HL-60/S4 treated with retinoic acid at 250 ng/mL for 4 days and 3 days (cell line): ENCODE data around the gene FAAP20.

Source experiments
- in situ Hi-C: fragments of 300-500 bp; cut with MboI; formaldehyde crosslinking; loops from 2 replicates; pipeline ENCODE4 v1.7.0; 2022; ENCODE audit warnings: low sequenced_read_pairs

The FAAP20 gene

GRCh38 chr1:2181752-2182151, 12.8 kb downstream of the FAAP20 start:
- in situ Hi-C loops: loop anchor here (25.0 kb wide), 1 partner anchor 406 kb away; the partner anchor contains the start of gene PRXL2B

GRCh38 chr1:2181271-2181670, 13.3 kb downstream of the FAAP20 start:
- in situ Hi-C loops: loop anchor here (25.0 kb wide), 1 partner anchor 406 kb away; the partner anchor contains the start of gene PRXL2B

- in situ Hi-C loops: loop anchor here (25.0 kb wide), 1 partner anchor 407 kb away; the partner anchor contains the start of gene PRXL2B
These were observed 14.0 kb downstream of the FAAP20 start for GRCh38 chr1:2180297-2181245.

- in situ Hi-C loops: loop anchor here (10.0 to 25.0 kb wide), 2 partner anchors 85 to 408 kb away; partner anchors contain the start of gene PRXL2B
These were observed 15.1 kb downstream of the FAAP20 start for GRCh38 chr1:2179283-2180013.

GRCh38 chr1:2178875-2179274, 15.7 kb downstream of the FAAP20 start:
- in situ Hi-C loops: loop anchor here (10.0 to 25.0 kb wide), 2 partner anchors 84 to 408 kb away; partner anchors contain the start of gene PRXL2B

- in situ Hi-C loops: loop anchor here (10.0 to 25.0 kb wide), 2 partner anchors 83 to 409 kb away; partner anchors contain the start of gene PRXL2B
These were observed 16.5 kb downstream of the FAAP20 start for GRCh38 chr1:2177946-2178538.

- in situ Hi-C loops: loop anchor here (10.0 to 25.0 kb wide), 2 partner anchors 83 to 410 kb away; partner anchors contain the start of gene PRXL2B
These were observed 17.0 kb downstream of the FAAP20 start for GRCh38 chr1:2177541-2177940.

- in situ Hi-C loops: loop anchor here (10.0 to 25.0 kb wide), 2 partner anchors 82 to 411 kb away; partner anchors contain the start of gene PRXL2B
These were observed 18.0 kb downstream of the FAAP20 start for GRCh38 chr1:2176615-2177014.

- in situ Hi-C loops: loop anchor here (10.0 to 25.0 kb wide), 2 partner anchors 81 to 411 kb away; partner anchors contain the start of gene PRXL2B
These were observed 18.7 kb downstream of the FAAP20 start for GRCh38 chr1:2175681-2176454.

- in situ Hi-C loops: loop anchor here (10.0 to 25.0 kb wide), 2 partner anchors 80 to 412 kb away; partner anchors contain the start of gene PRXL2B
These were observed 19.5 kb downstream of the FAAP20 start for GRCh38 chr1:2175055-2175414.

GRCh38 chr1:2174348-2175054, 20.1 kb downstream of the FAAP20 start:
- in situ Hi-C loops: loop anchor here (10.0 to 25.0 kb wide), 2 partner anchors 80 to 413 kb away; partner anchors contain the start of gene PRXL2B

- in situ Hi-C loops: loop anchor here (10.0 kb wide), 1 partner anchor 79 kb away; no protein-coding TSS in a partner anchor
These were observed 20.8 kb downstream of the FAAP20 start for GRCh38 chr1:2173546-2174347.

- in situ Hi-C loops: loop anchor here (10.0 kb wide), 1 partner anchor 78 kb away; no protein-coding TSS in a partner anchor
These were observed 21.9 kb downstream of the FAAP20 start for GRCh38 chr1:2172551-2173146.

- in situ Hi-C loops: loop anchor here (10.0 kb wide), 1 partner anchor 77 kb away; no protein-coding TSS in a partner anchor
These were observed 22.6 kb downstream of the FAAP20 start for GRCh38 chr1:2172012-2172411.

- in situ Hi-C loops: loop anchor here (10.0 kb wide), 1 partner anchor 75 kb away; no protein-coding TSS in a partner anchor
These were observed 24.4 kb downstream of the FAAP20 start for GRCh38 chr1:2170211-2170610.

- in situ Hi-C loops: no loop called here
These were observed 25.3 kb downstream of the FAAP20 start for GRCh38 chr1:2169200-2169836.

- in situ Hi-C loops: no loop called here
These were observed 26.0 kb downstream of the FAAP20 start for GRCh38 chr1:2168535-2168934.
